CD4-positive, alpha-beta T cell treated with Interleukin-10 for 1 hour (primary cell): ENCODE data around the gene EVA1A.
"Not testable (repeated sequence)": the region's sequence is repeated elsewhere in the genome, so short reads cannot be mapped to it uniquely, and the experiment has no call there.

ENCODE experiments used
- DNase-seq: peaks from one replicate; pipeline ENCODE4 v3.0.0-alpha.2; 2020

The EVA1A gene

GRCh38 chr2:75480971-75481836, 79.5 kb downstream of the EVA1A start:
- no peak for DNase-seq

DNA sequence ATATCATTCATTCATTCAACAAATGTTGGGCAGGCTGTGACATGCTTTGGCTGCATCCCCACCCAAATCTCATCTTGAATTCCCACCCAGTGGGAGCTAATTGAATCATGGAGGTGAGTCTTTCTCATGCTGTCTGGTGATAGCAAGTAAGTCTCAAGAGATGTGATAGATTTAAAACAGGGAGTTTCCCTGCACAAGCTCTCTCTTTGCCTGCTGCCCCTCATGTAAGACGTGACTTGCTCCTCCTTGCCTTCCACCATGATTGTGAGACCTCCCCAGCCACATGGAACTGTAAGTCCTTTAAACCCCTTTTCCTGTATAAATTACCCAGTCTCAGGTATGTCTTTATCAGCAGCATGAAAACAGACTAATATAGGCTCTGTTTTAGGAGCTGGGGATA, 83.0 kb downstream of the EVA1A start:
- not testable (repeated sequence) for DNase-seq

DNA sequence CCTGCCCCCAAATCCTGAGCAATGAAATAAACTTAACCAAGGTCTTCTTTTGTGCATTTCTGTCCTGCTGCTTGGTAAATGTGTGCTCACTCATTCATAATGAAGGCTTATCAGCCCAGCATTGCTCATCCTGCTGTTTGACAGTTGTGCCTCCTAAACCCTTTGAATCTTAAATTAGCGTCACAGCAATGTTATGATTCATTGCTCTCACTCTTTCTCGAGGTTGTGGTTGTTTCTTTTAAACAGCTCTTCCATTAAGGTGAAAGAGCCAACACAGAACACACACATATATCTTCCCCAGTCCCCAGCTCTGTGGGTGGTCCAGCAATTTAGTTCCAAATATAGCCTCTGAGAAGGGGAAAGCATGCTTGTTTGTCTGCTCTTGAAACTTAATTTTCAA, 84.0 kb downstream of the EVA1A start:
- DNase-seq = no peak

DNA sequence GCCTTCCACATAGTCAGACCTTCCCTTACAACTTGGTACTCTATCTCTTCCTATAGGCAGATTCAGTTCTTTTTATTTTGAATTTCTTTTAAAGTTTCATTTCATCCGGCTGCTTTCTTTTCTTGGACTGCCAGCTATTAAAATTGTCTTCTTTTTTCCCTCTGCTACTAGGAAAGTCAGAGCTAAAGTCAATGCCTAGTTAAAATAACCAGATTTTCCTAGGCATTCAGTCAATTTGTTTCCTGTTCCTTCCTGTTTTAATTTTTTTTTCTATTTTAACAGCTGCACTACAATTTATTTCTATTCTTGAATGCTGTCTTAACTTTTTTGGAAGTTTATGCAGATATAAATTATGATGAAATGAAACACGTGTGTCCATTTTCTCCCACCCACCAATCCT, 84.8 kb downstream of the EVA1A start:
- no peak for DNase-seq

DNA sequence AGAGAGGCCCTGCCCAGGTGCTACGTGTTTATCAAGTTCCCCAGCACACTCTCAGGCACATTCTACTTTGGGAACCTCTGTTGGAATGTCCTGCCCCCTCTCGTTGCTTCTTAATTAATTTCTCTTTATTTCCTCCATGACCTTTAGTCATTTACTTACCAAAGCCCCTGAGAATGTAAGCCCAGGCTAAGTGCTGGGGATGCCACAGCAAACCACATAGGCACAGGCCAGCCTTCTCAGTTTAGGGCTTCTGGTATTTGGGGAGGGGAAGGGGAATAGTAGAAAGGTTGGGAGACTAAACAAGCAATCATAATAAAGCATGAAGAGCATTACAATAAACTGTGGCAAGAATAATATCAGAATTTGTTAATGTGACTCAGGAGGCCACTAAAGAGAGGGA, 85.7 kb downstream of the EVA1A start:
- no peak for DNase-seq

DNA sequence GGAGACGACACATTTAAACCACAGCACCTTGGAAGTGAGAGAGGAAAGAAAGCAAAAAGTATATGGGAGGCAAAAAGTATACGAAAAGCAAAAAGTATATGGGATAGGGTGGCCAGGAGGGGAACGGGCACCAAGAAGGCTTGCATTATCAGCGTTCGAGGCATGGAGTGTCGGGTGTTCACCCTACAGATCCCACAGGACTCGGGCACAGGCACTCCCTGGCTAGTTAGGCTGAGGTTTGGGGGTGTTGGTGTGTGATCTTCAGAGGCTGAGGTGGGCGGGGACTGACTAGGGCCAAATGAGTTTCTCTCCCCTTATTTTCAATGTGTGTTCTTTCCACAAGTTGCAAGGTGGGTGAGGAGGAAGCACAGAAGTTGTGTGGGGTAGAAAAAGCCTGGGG, 86.6 kb downstream of the EVA1A start:
- no peak for DNase-seq

DNA sequence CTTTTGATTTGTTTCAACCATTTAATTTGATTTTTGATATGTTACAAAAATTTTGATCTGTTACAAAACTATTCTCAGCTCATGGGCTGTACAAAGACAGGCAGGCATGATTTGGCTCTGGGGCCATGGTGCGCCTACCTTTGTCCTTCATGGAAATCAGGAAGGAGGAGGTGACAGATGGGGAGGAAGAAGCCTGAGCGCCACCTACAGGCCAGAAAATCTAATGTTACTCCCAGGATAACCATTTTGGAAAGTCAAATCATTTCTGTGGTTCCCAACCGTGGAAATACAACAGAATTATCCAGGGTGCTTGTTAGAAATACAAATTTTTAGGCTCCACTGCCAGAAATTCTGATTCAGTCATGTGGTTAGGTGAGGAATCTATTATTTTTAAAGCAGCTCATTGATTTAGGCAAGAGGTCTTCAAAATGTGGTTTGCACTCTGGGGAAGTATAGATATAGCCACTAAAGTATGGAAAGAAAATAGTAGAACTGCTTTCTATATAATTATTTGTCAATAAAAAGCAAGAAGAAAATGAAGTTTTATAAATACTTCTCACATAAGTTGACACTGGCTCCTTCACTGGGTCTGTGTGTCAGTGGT, 93.9 kb downstream of the EVA1A start:
- no peak for DNase-seq

DNA sequence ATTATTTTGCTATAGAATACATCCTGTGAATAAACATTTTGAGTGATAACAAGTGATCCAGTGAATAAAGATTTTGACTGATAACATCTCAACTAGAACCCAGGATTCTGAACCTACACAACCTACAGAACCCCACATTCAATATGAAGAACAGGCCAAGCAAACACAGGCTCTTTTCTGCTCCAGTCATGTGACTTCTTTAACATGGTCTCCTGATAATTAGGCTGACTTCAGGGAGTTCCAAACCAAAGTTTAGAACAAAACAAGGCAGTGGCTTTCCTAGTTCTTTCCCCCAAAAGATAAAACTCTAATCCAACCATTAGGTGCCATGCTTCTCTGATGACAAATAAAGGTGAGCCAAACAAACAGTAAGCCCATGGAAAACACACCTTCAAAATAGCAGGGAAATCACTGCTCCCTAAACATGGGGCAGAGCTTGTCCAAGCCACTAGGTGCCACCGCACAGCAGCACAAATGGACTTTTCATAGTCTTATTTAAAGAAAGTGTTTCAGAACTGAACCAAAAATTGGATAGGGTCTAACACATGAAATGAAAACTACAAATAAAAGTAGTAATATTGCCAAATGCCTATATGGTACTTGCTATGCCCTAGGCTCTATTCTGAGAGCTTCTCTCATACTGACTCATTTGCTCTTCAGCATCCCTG, 95.3 kb downstream of the EVA1A start:
- DNase-seq = no peak

DNA sequence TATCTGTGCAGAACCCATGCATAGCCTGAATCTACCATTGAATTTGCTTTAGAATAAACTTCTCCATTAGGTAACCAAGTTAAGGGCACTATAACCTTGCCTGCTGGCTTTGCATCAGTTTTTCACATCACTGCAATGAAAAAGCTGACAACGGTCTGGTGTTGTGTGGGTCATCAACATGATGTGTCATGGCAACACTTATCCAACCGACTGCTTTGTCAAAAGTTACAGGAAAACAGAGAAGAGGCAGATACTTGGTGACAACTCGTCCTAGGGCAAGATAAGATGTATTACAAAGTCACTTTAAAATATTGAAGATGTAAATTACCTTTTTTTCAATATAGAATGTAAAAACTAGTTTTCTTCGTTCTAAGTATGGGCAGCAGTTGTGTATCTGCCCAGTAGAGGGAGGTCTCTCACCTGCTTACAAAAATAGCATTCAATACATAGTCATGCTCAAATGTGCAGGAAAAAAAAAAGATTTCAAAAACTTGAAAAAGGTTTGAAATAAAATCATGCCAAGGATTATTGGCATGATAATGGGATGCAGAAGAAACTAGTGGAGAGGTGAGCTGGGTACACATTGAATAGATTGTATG, 96.3 kb downstream of the EVA1A start:
- no peak for DNase-seq

DNA sequence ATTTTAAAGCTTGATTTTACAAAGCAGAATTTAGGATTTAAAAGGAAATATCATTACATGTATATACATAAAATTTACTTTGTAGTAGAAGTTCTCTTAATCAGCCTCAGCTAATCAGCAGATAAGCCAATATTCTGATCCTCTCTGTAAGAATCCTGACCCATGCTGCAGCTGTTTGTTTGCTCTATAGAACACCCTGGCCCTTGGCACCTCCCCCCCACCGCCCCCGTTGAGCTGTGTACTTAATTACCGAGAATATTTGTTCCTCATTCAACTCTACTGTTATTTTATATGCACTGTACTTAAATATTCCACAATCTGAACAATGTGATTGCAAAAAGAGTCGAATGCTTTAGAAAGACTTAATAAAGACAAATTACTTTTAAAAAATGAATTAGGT, 98.0 kb downstream of the EVA1A start:
- DNase-seq = no peak

- no peak for DNase-seq
These were observed 98.5 kb downstream of the EVA1A start for GRCh38 chr2:75462206-75462605.

DNA sequence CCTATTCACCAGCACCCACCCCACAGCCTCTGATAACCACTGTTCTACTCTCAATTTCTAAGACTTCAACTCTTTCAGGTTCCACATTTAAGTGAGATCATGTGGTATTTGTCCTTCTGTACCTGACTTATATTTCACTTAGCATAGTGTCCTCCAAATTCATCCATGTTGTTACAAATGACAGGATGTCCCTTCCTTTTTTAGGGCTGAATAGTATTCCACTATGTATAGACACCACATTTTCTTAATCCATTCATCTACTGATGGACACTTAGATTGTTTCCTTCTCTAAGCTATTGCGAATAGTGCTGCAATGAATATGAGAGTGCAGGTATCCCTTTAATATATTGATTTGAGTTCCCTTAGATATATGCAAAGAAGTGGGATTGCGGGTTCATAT, 100.1 kb downstream of the EVA1A start:
- DNase-seq = no peak

- DNase-seq = no peak
These were observed 101.0 kb downstream of the EVA1A start for GRCh38 chr2:75459565-75460310.

DNA sequence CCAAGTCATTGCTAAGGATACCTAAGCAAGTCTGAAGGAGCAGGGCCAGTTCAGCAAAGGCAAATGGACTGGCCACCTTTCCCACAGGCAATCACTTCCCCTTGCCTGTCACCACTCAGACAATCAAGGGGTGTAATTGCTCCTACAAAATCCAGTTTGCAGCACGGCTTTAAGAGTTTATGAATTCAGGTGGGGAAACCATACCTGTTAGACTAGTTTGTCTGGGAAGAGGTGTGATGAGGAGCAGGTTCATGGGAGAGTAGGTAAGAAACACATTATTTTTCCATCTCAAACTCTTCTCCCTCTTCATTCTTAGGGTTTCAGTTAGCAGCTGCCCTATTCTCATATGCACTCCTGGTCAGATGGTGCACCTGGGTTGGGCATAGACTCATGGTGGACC, 102.5 kb downstream of the EVA1A start:
- DNase-seq = no peak

DNA sequence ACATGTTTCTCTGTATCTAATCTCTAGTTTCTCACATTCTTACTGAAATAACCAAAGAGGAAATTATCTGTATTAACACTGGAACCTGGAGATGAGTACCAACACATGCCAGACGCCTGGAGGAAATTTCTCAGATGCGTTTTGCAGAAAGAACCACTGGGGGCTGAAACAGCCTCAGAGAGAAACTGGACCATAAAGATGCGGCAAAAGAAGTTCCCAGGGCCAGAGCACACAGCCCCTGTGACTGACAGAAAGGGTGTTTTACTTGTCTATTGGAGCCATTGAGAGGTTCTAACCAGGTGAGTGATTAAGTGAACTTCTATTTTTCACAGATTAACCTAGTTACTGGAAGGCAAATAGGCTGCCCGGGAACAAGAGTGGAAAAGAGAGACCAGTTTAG, 103.9 kb downstream of the EVA1A start:
- DNase-seq = no peak

GRCh38 chr2:75456111-75456510, 104.6 kb downstream of the EVA1A start:
- DNase-seq = no peak

GRCh38 chr2:75454241-75454620, 106.5 kb downstream of the EVA1A start:
- no peak for DNase-seq

DNA sequence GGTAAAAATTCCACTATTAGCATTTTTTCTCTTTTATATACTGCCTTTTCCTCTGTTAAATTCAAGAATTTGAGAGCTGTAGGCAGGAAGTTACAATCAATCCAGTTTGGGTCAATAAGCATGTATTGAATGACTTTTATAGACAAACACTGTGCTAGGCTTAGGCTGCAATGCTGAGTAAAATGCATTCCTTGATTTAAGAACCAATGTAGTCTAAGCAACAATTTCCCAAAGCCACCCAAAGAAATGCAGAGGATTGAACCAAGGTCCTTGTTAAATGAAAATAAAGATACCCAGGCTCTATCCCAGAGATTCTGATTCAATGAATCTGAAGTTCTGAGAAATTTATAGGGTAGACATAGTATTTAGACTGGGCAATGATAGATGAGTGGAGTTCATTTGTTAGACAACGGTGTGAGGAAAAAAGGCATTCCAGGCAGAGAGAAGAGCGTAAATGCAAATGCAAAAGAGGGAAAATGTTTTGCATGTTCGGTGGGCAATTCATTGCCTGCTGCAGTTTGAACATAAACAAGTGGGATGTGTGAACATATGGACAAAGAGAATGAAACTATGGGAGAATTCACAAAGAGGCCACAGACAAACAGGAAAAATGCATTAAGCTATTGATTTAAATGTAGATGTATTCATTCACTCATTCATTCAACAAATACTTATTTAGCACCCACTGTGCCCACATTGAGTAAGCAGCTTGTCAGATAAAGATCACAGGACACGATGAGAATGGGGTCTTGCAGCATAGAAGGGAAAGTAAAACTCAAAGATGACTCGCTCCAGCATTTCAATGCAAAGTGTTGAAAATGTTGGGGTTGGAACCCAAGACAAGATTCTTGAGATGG, 107.1 kb downstream of the EVA1A start:
- no peak for DNase-seq

GRCh38 chr2:75450068-75450467, 110.7 kb downstream of the EVA1A start:
- no peak for DNase-seq

- no peak for DNase-seq
These were observed 113.6 kb downstream of the EVA1A start for GRCh38 chr2:75447176-75447575.
